CD8-positive, alpha-beta memory T cell (primary cell): ENCODE measurements around the gene NAPSA. TPM values are rescaled to one million over a fixed set of nuclear protein-coding genes. Genes with fewer than 3 reads are reported as not detected.

Experiments
- CTCF ChIA-PET: fragments of 350-600 bp; sonication (Branson Sonifier 250); formaldehyde crosslinking; loops from one replicate; lab custom pipeline; 2021; ENCODE audit warnings: antibody characterized with exemption; lab: Charles Lee
- POLR2A ChIA-PET: fragments of 350-600 bp; sonication (Branson Sonifier 250); formaldehyde crosslinking; loops from one replicate; lab custom pipeline; 2021; ENCODE audit warnings: antibody characterized with exemption; lab: Charles Lee
- DNase-seq, 5 donors: peaks; one replicate each; pipeline versions ENCODE4 v3.0.0 to v3.0.0-alpha.2; 2020 to 2022; ENCODE audit warnings: mixed read lengths in 1 of 5
- H3K27ac ChIP-seq: one replicate; pipeline ENCODE4 v1.7.0; 2013; ENCODE audit warnings: low read depth, mild to moderate bottlenecking, low read length, moderate library complexity
- H3K27me3 ChIP-seq: 2 replicates; pipeline ENCODE4 v1.7.0; 2013; ENCODE audit warnings: low read length, mild to moderate bottlenecking; ENCODE audit not compliant: insufficient read depth, poor library complexity, severe bottlenecking
- H3K36me3 ChIP-seq: 2 replicates; pipeline ENCODE4 v1.7.0; 2013; ENCODE audit warnings: mild to moderate bottlenecking, low read length, moderate library complexity; ENCODE audit not compliant: insufficient read depth
- H3K4me1 ChIP-seq: 2 replicates; pipeline ENCODE4 v1.7.0; 2013; ENCODE audit warnings: mild to moderate bottlenecking, low read length, moderate library complexity; ENCODE audit not compliant: insufficient read depth
- H3K4me3 ChIP-seq: 2 replicates; pipeline ENCODE4 v1.7.0; 2013; ENCODE audit warnings: mild to moderate bottlenecking, low read length
- H3K9me3 ChIP-seq: 2 replicates; pipeline ENCODE4 v1.7.0; 2013; ENCODE audit warnings: mild to moderate bottlenecking, low read length
- H3K27ac Mint-ChIP-seq, 8 donors: one replicate each; pipeline ENCODE4 v1.8.0; 2020 to 2021; ENCODE audit warnings: mixed read lengths in 8 of 8, mild to moderate bottlenecking in 6 of 8, inconsistent platforms in 3 of 8, moderate library complexity in 3 of 8
- H3K27me3 Mint-ChIP-seq, 2 donors: one replicate each; pipeline ENCODE4 v1.8.0; 2020 to 2021; ENCODE audit warnings: mixed read lengths in 2 of 2, mild to moderate bottlenecking in 1 of 2, moderate library complexity in 1 of 2
- H3K36me3 Mint-ChIP-seq, 3 donors: one replicate each; pipeline ENCODE4 v1.8.0; 2020 to 2021; ENCODE audit warnings: mixed read lengths in 3 of 3, inconsistent platforms in 1 of 3, mild to moderate bottlenecking in 1 of 3
- H3K4me1 Mint-ChIP-seq, 3 donors: one replicate each; pipeline ENCODE4 v1.8.0; 2020 to 2021; ENCODE audit warnings: mixed read lengths in 3 of 3, inconsistent platforms in 1 of 3, mild to moderate bottlenecking in 1 of 3
- H3K4me3 Mint-ChIP-seq, 7 donors: one replicate each; pipeline ENCODE4 v1.8.0; 2020 to 2021; ENCODE audit warnings: mixed read lengths in 7 of 7, mild to moderate bottlenecking in 6 of 7, moderate library complexity in 4 of 7, inconsistent platforms in 2 of 7
- H3K9me3 Mint-ChIP-seq, 5 donors: one replicate each; pipeline ENCODE4 v1.8.0; 2020 to 2022; ENCODE audit warnings: mixed read lengths in 5 of 5, mild to moderate bottlenecking in 3 of 5, moderate library complexity in 2 of 5, inconsistent platforms in 1 of 5
- polyA plus RNA-seq: library from polyadenylated mRNA; unstranded; fragments of 300-500 nt; fragmentation: Illumina TruSeq; gene quantifications from one replicate; pipeline ENCODE4 v1.2.3, GENCODE V29; 2021
- total RNA-seq, 2 experiments: library from RNA; stranded (reverse); gene quantifications; one replicate each; pipeline ENCODE4 v1.2.3, GENCODE V29; 2021

The NAPSA gene
- total and polyA plus RNA-seq, 3 experiments from 2014 or later, result 1.6 to 22.5 (median 19.7) TPM

DNA sequence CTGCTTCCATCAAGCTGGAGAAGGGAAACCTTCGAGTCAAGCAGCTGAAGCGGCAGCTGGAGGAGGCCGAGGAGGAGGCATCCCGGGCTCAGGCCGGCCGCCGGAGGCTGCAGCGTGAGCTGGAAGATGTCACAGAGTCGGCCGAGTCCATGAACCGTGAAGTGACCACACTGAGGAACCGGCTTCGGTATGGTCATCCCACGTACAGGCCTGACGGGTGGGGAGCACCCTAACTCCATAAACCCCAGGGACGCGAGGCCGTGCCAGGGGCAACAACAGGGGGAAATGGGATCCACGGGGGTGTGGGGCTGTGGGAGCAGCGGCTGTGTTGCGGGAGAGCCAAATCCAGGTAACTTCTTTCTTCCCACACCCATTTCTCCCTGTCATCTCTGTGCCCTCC is 56.4 kb downstream of the NAPSA start:
- Mint-ChIP-seq H3K4me1 (no peaks in the 10 kb centered on the region), H3K27me3 (peaks cover 39 to 67% of the 10 kb centered on the region in 2 donors), H3K27ac (no peak overlapping the region), H3K4me3 (no peak overlapping the region), H3K36me3 (peaks cover 0 to under 1% (median 0%) of the 10 kb centered on the region in 3 donors), H3K9me3 (peaks cover 0 to 3% (median 0%) of the 10 kb centered on the region in 5 donors)
- no peaks in the 10 kb centered on the region for H3K36me3 ChIP-seq
- peaks cover 28% of the 10 kb centered on the region for H3K27me3 ChIP-seq
- H3K4me1 ChIP-seq, result no peaks in the 10 kb centered on the region
- H3K9me3 ChIP-seq, result no peaks in the 10 kb centered on the region
- POLR2A ChIA-PET, result no interaction called here
- DNase-seq, result no peak
- H3K4me3 ChIP-seq, result no peak overlapping the region
- CTCF ChIA-PET, result no interaction called here
- no peak overlapping the region for H3K27ac ChIP-seq

Other genes starting within 250 kb of the NAPSA start
- not detected for gene IZUMO2, start 202.4 kb downstream of the NAPSA start, total RNA-seq
- not detected for gene IZUMO2, start 202.4 kb downstream of the NAPSA start, polyA plus RNA-seq
- gene MYH14, start 162.0 kb downstream of the NAPSA start, total RNA-seq, result not detected
- gene MYH14, start 162.0 kb downstream of the NAPSA start, polyA plus RNA-seq, result not detected
- gene KCNC3, start 36.3 kb downstream of the NAPSA start, total RNA-seq, result under 1 TPM; 0.68 to 0.73 TPM
- gene KCNC3, start 36.3 kb downstream of the NAPSA start, polyA plus RNA-seq, result not detected
- 10 to 100 TPM; 79.7 to 82.3 TPM for gene NR1H2, start 10.8 kb upstream of the NAPSA start, total RNA-seq
- gene NR1H2, start 10.8 kb upstream of the NAPSA start, polyA plus RNA-seq, result 95.5 TPM
- 100 to 1,000 TPM; 154 to 160 TPM for gene POLD1, start 18.7 kb upstream of the NAPSA start, total RNA-seq
- 29.4 TPM for gene POLD1, start 18.7 kb upstream of the NAPSA start, polyA plus RNA-seq
- 1 to 10 TPM in 1 of 2 experiments, under 1 TPM in 1; 1.00 to 2.2 TPM for gene SPIB, start 53.3 kb upstream of the NAPSA start, total RNA-seq
- gene SPIB, start 53.3 kb upstream of the NAPSA start, polyA plus RNA-seq, result 0.52 TPM
- gene MYBPC2, start 67.3 kb upstream of the NAPSA start, total RNA-seq, result under 1 TPM; 0.07 to 0.24 TPM
- gene MYBPC2, start 67.3 kb upstream of the NAPSA start, polyA plus RNA-seq, result not detected
- 10 to 100 TPM; 74.7 to 74.8 TPM for gene EMC10, start 110.9 kb upstream of the NAPSA start, total RNA-seq
- 11.4 TPM for gene EMC10, start 110.9 kb upstream of the NAPSA start, polyA plus RNA-seq
- gene GARIN5A, start 111.2 kb upstream of the NAPSA start, total RNA-seq, result under 1 TPM; 0.57 to 0.97 TPM
- gene GARIN5A, start 111.2 kb upstream of the NAPSA start, polyA plus RNA-seq, result 0.33 TPM
- 10 to 100 TPM; 47.4 to 50.9 TPM for gene JOSD2, start 145.6 kb upstream of the NAPSA start, total RNA-seq
- 28.4 TPM for gene JOSD2, start 145.6 kb upstream of the NAPSA start, polyA plus RNA-seq
- gene ASPDH, start 148.3 kb upstream of the NAPSA start, total RNA-seq, result not detected
- gene ASPDH, start 148.3 kb upstream of the NAPSA start, polyA plus RNA-seq, result not detected
- not detected for gene LRRC4B, start 202.8 kb upstream of the NAPSA start, total RNA-seq
- gene LRRC4B, start 202.8 kb upstream of the NAPSA start, polyA plus RNA-seq, result not detected